Measurements from ENCODE around the gene OR2G2. TPM values are rescaled to one million over a fixed set of nuclear protein-coding genes. Genes with fewer than 3 reads are reported as not detected.

Gene OR2G2
- total RNA-seq, 1 donor, result not detected

GRCh38 chr1:247638011-247638410, 49.9 kb downstream of the OR2G2 start:
- no peak overlapping the region for H2AFZ ChIP-seq (ENCODE audit: low read length)
- H3K79me2 ChIP-seq (ENCODE audit: insufficient read depth, low read length), result no peaks in the 10 kb centered on the region
- DNase-seq (ENCODE audit: insufficient read length, low spot score, missing footprints), result peak; percentile 48
- no peaks in the 10 kb centered on the region for H3K36me3 ChIP-seq (ENCODE audit: insufficient read depth, low read length)
- H3K4me2 ChIP-seq (ENCODE audit: insufficient read depth, low read length), result no peak overlapping the region
- H4K20me1 ChIP-seq (ENCODE audit: insufficient read depth, low read length), result no peaks in the 10 kb centered on the region
- TF ChIP-seq CTCF (IDR thresholded peaks at IDR 0.05; ENCODE audit: extremely low read depth, low read depth, low read length), result no peak
- no peak overlapping the region for H3K4me3 ChIP-seq (ENCODE audit: insufficient read depth, low read length)
- no peaks in the 10 kb centered on the region for H3K4me1 ChIP-seq (ENCODE audit: insufficient read depth, low read length)
- no peak overlapping the region for H3K27ac ChIP-seq (ENCODE audit: low read depth, low read length)
- no peaks in the 10 kb centered on the region for H3K27me3 ChIP-seq (ENCODE audit: insufficient read depth, low read length)
- no peaks in the 10 kb centered on the region for H3K9me3 ChIP-seq (ENCODE audit: low read depth, low read length)

DNA sequence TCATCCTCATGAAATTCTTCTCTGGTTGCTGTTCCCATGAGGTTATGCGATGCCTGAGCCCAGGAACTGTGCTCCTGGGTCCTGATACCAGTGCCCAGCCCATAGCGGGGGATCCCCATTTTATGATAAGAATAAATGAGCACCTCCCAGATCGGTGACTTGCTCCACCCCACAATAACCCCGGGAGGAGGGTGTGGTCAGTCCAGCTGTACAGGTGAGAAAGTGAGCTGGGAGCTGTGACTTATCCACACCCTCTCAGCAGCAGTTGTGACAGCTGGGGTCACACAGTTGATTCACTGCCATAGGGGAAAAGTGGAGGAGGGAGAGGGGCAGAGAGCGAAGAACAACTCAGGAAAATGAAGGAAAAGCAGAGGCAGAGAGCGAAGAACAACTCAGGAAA, 50.6 kb downstream of the OR2G2 start:
- Histone ChIP-seq H3K9me3 (ENCODE audit: low read depth, low read length) (no peaks in the 10 kb centered on the region), H3K4me3 (ENCODE audit: insufficient read depth, low read length) (no peak overlapping the region), H3K27ac (ENCODE audit: low read depth, low read length) (no peak overlapping the region), H4K20me1 (ENCODE audit: insufficient read depth, low read length) (no peaks in the 10 kb centered on the region), H2AFZ (ENCODE audit: low read length) (no peak overlapping the region), H3K4me2 (ENCODE audit: insufficient read depth, low read length) (no peak overlapping the region), H3K36me3 (ENCODE audit: insufficient read depth, low read length) (no peaks in the 10 kb centered on the region), H3K27me3 (ENCODE audit: insufficient read depth, low read length) (no peaks in the 10 kb centered on the region), H3K4me1 (ENCODE audit: insufficient read depth, low read length) (no peaks in the 10 kb centered on the region), H3K79me2 (ENCODE audit: insufficient read depth, low read length) (no peaks in the 10 kb centered on the region)
- peak; percentile 44 for DNase-seq (ENCODE audit: insufficient read length, low spot score, missing footprints)
- TF ChIP-seq CTCF (IDR thresholded peaks at IDR 0.05; ENCODE audit: extremely low read depth, low read depth, low read length), result no peak

Small RNAs within 50 kb of the gene (small RNA-seq; reads per million reads assigned to genes)
- gene RF00026, result not detected

Other genes starting within 250 kb of the OR2G2 start
- 0.36 and 0.59 TPM in 2 replicates for gene NLRP3, start 172.2 kb upstream of the OR2G2 start, total RNA-seq
- gene OR2B11, start 130.3 kb upstream of the OR2G2 start, total RNA-seq, result not detected in 2 replicates
- gene OR2C3, start 51.9 kb upstream of the OR2G2 start, total RNA-seq, result not detected in 2 replicates
- not detected in 2 replicates for gene GCSAML, start 39.2 kb upstream of the OR2G2 start, total RNA-seq
- not detected in 2 replicates for gene OR2G3, start 17.2 kb downstream of the OR2G2 start, total RNA-seq
- not detected in 2 replicates for gene OR13G1, start 91.4 kb downstream of the OR2G2 start, total RNA-seq
- gene OR6F1, start 128.3 kb downstream of the OR2G2 start, total RNA-seq, result not detected in 2 replicates
- 0.36 TPM in 1 of 2 replicates, not detected in the other for gene OR14K1, start 150.3 kb downstream of the OR2G2 start, total RNA-seq
- not detected in 2 replicates for gene OR14A2, start 159.8 kb downstream of the OR2G2 start, total RNA-seq
- not detected in 2 replicates for gene OR1C1, start 172.2 kb downstream of the OR2G2 start, total RNA-seq
- not detected in 2 replicates for gene OR14A16, start 235.8 kb downstream of the OR2G2 start, total RNA-seq